HEK293 (cell line): ENCODE measurements around the gene DLG2.

Experiments used
- CTCF ChIA-PET: fragments of 350-600 bp; formaldehyde crosslinking; extraction: SDS; loops from one replicate; lab custom pipeline; 2021; ENCODE audit warnings: antibody characterized with exemption; lab: Yijun Ruan, JAX
- POLR2A ChIA-PET: fragments of 300-600 bp; formaldehyde crosslinking; extraction: SDS; loops from one replicate; lab custom pipeline; 2020; ENCODE audit warnings: antibody characterized with exemption, inconsistent platforms; lab: Yijun Ruan, JAX
- H3K27ac ChIP-seq: fragments of 200-500 bp; sonication (Bioruptor generic); 2 replicates; pipeline ENCODE4 v1.5.1; 2014; ENCODE audit warnings: low read depth, low read length, control low read depth, inconsistent platforms; ENCODE audit errors: extremely low read depth
- H3K36me3 ChIP-seq, 2 experiments: fragments of 200-500 bp in 1 of 2; sonication (Bioruptor generic) in 1 of 2; 1 replicate in 1 of 2; 2 replicates in 1 of 2; pipeline ENCODE4 v1.5.1; 2014 to 2017; ENCODE audit warnings: inconsistent platforms in 2 of 2, low read length in 2 of 2; ENCODE audit not compliant: control insufficient read depth in 2 of 2, insufficient read depth in 1 of 2
- H3K4me1 ChIP-seq: fragments of 200-500 bp; sonication (Bioruptor generic); 2 replicates; pipeline ENCODE4 v1.5.1; 2014; ENCODE audit warnings: mild to moderate bottlenecking, low read length, inconsistent platforms; ENCODE audit not compliant: control insufficient read depth, insufficient read depth
- H3K4me3 ChIP-seq: 2 replicates; pipeline ENCODE4 v1.5.1; 2011; ENCODE audit warnings: low read depth, mild to moderate bottlenecking, control low read depth, low read length, moderate library complexity
- H3K9me3 ChIP-seq: fragments of 200-500 bp; sonication (Bioruptor generic); 2 replicates; pipeline ENCODE4 v1.5.1; 2014; ENCODE audit warnings: low read depth, low read length, inconsistent platforms; ENCODE audit not compliant: control insufficient read depth, insufficient read depth
- BCL11A ChIP-seq: fragments of 450-650 bp; formaldehyde crosslinking; IDR thresholded peaks from 2 replicates; pipeline ENCODE4 v1.5.1; 2016; ENCODE audit warnings: low read depth, missing biosample characterization, missing genetic modification characterization
- BCL6B ChIP-seq: fragments of 450-650 bp; formaldehyde crosslinking; IDR thresholded peaks from 2 replicates; pipeline ENCODE4 v1.5.1; 2017; ENCODE audit warnings: missing biosample characterization, missing genetic modification characterization
- GFI1B ChIP-seq: fragments of 450-650 bp; formaldehyde crosslinking; IDR thresholded peaks from 2 replicates; pipeline ENCODE4 v1.5.1; 2016; ENCODE audit warnings: missing biosample characterization, missing genetic modification characterization
- KLF17 ChIP-seq: fragments of 450-650 bp; formaldehyde crosslinking; IDR thresholded peaks from 2 replicates; pipeline ENCODE4 v1.5.1; 2016; ENCODE audit warnings: missing biosample characterization, missing genetic modification characterization
- SETDB1 ChIP-seq: IDR thresholded peaks from one replicate; pipeline ENCODE4 v1.6.1; 2017; ENCODE audit warnings: mild to moderate bottlenecking, low read length, moderate library complexity, mixed read lengths; ENCODE audit not compliant: insufficient read length
- WT1 ChIP-seq: fragments of 450-650 bp; formaldehyde crosslinking; IDR thresholded peaks from 2 replicates; pipeline ENCODE4 v1.5.1; 2016; ENCODE audit warnings: missing biosample characterization, missing genetic modification characterization
- ZBTB26 ChIP-seq: fragments of 450-650 bp; formaldehyde crosslinking; optimal IDR thresholded peaks from 2 replicates; pipeline ENCODE3; 2016; ENCODE audit warnings: missing biosample characterization, mild to moderate bottlenecking, missing genetic modification characterization
- ZBTB44 ChIP-seq: fragments of 450-650 bp; IDR thresholded peaks from 2 replicates; pipeline ENCODE4 v1.5.1; 2018; ENCODE audit warnings: missing biosample characterization, mild to moderate bottlenecking, missing genetic modification characterization
- ZIC2 ChIP-seq: fragments of 450-650 bp; formaldehyde crosslinking; IDR thresholded peaks from 2 replicates; pipeline ENCODE4 v1.5.1; 2016; ENCODE audit warnings: missing biosample characterization, missing genetic modification characterization
- ZNF114 ChIP-seq: fragments of 450-650 bp; formaldehyde crosslinking; IDR thresholded peaks from 2 replicates; pipeline ENCODE4 v1.5.0; 2017; ENCODE audit warnings: missing biosample characterization, missing genetic modification characterization
- ZNF146 ChIP-seq: fragments of 450-650 bp; formaldehyde crosslinking; IDR thresholded peaks from 2 replicates; pipeline ENCODE4 v1.5.1; 2016; ENCODE audit warnings: missing biosample characterization, missing genetic modification characterization
- ZNF18 ChIP-seq: fragments of 450-650 bp; formaldehyde crosslinking; IDR thresholded peaks from 2 replicates; pipeline ENCODE4 v1.5.1; 2016; ENCODE audit warnings: missing biosample characterization, missing genetic modification characterization
- ZNF184 ChIP-seq: fragments of 450-650 bp; IDR thresholded peaks from 2 replicates; pipeline ENCODE4 v1.5.1; 2018; ENCODE audit warnings: missing biosample characterization, mild to moderate bottlenecking, missing genetic modification characterization
- ZNF24 ChIP-seq: fragments of 450-650 bp; formaldehyde crosslinking; IDR thresholded peaks from 2 replicates; pipeline ENCODE4 v1.5.1; 2016; ENCODE audit warnings: missing biosample characterization, missing genetic modification characterization
- ZNF266 ChIP-seq: fragments of 450-650 bp; formaldehyde crosslinking; IDR thresholded peaks from 2 replicates; pipeline ENCODE4 v1.5.1; 2016; ENCODE audit warnings: missing biosample characterization, missing genetic modification characterization, low read depth
- ZNF362 ChIP-seq: fragments of 450-650 bp; formaldehyde crosslinking; IDR thresholded peaks from 2 replicates; pipeline ENCODE4 v1.5.1; 2016; ENCODE audit warnings: missing biosample characterization, missing genetic modification characterization
- ZNF416 ChIP-seq: fragments of 450-650 bp; formaldehyde crosslinking; IDR thresholded peaks from 2 replicates; pipeline ENCODE4 v1.5.1; 2016; ENCODE audit warnings: missing biosample characterization, missing genetic modification characterization
- ZNF513 ChIP-seq: fragments of 450-650 bp; IDR thresholded peaks from 2 replicates; pipeline ENCODE4 v1.5.1; 2018; ENCODE audit warnings: missing biosample characterization, missing genetic modification characterization
- ZNF555 ChIP-seq: fragments of 450-650 bp; formaldehyde crosslinking; conservative IDR thresholded peaks from 2 replicates; pipeline ENCODE4 v1.5.1; 2017; ENCODE audit warnings: missing biosample characterization, mild to moderate bottlenecking, missing genetic modification characterization, inconsistent platforms
- ZNF558 ChIP-seq: fragments of 450-650 bp; formaldehyde crosslinking; IDR thresholded peaks from 2 replicates; pipeline ENCODE4 v1.5.1; 2016; ENCODE audit warnings: missing biosample characterization, missing genetic modification characterization
- ZNF610 ChIP-seq: fragments of 450-650 bp; formaldehyde crosslinking; IDR thresholded peaks from 2 replicates; pipeline ENCODE4 v1.5.1; 2016; ENCODE audit warnings: missing biosample characterization, missing genetic modification characterization, borderline replicate concordance
- ZNF654 ChIP-seq: fragments of 450-650 bp; formaldehyde crosslinking; IDR thresholded peaks from 2 replicates; pipeline ENCODE4 v1.5.1; 2016; ENCODE audit warnings: low read depth, missing biosample characterization, missing genetic modification characterization
- ZNF830 ChIP-seq: fragments of 450-650 bp; IDR thresholded peaks from 2 replicates; pipeline ENCODE4 v1.5.0; 2018; ENCODE audit warnings: missing biosample characterization, missing genetic modification characterization, low read depth, mild to moderate bottlenecking, moderate library complexity
- ZSCAN23 ChIP-seq: fragments of 450-650 bp; formaldehyde crosslinking; IDR thresholded peaks from 2 replicates; pipeline ENCODE4 v1.5.1; 2016; ENCODE audit warnings: missing biosample characterization, missing genetic modification characterization

DLG2 gene

GRCh38 chr11:84396521-84396920, 1230.6 kb downstream of the DLG2 start:
- POLR2A ChIA-PET, result no interaction called here
- H3K36me3 ChIP-seq, result no peaks in the 10 kb centered on the region
- TF ChIP-seq ZNF558 (no peak), BCL6B (tag by site-specific recombination) (no peak), ZSCAN23 (tag by site-specific recombination) (no peak), ZIC2 (tag by site-specific recombination) (no peak), KLF17 (no peak), WT1 (tag by site-specific recombination) (no peak)
- H3K27ac ChIP-seq, result no peak overlapping the region
- H3K4me3 ChIP-seq, result no peak overlapping the region
- CTCF ChIA-PET, result interaction anchor here (0.5 to 3.7 kb wide), 6 partner anchors 12 to 560 kb away, joined by 3 to 28 read pairs (median 3); no protein-coding TSS in a partner anchor
- no peaks in the 10 kb centered on the region for H3K9me3 ChIP-seq
- H3K4me1 ChIP-seq, result no peaks in the 10 kb centered on the region

GRCh38 chr11:84390441-84391078, 1236.6 kb downstream of the DLG2 start:
- H3K27ac ChIP-seq, result no peak overlapping the region
- no peaks in the 10 kb centered on the region for H3K9me3 ChIP-seq
- H3K4me3 ChIP-seq, result no peak overlapping the region
- ChIA-PET POLR2A (no interaction called here), CTCF (interaction anchor here (0.6 to 2.7 kb wide), 4 partner anchors 133 to 295 kb away, joined by 5 to 24 read pairs (median 7); no protein-coding TSS in a partner anchor)
- H3K4me1 ChIP-seq, result no peaks in the 10 kb centered on the region
- H3K36me3 ChIP-seq, result no peaks in the 10 kb centered on the region
- TF ChIP-seq ZBTB26 (tag by site-specific recombination) (no peak), BCL11A (no peak), ZNF555 (tag by site-specific recombination) (no peak), ZNF184 (no peak), ZNF362 (tag by site-specific recombination) (no peak), GFI1B (tag by site-specific recombination) (no peak), ZNF146 (tag by site-specific recombination) (no peak), ZNF654 (tag by site-specific recombination) (no peak), ZNF266 (no peak), ZNF18 (no peak), ZBTB44 (no peak), ZNF610 (tag by site-specific recombination) (no peak), SETDB1 (no peak), ZNF513 (tag by site-specific recombination) (no peak), ZNF24 (tag by site-specific recombination) (no peak), ZNF114 (tag by site-specific recombination) (no peak), ZNF416 (tag by site-specific recombination) (no peak), ZNF830 (no peak)
